ENCODE measurements around the gene GTF2E1.
"Not testable (repeated sequence)": the region's sequence is repeated elsewhere in the genome, so short reads cannot be mapped to it uniquely, and the experiment has no call there.

GTF2E1 gene

DNA sequence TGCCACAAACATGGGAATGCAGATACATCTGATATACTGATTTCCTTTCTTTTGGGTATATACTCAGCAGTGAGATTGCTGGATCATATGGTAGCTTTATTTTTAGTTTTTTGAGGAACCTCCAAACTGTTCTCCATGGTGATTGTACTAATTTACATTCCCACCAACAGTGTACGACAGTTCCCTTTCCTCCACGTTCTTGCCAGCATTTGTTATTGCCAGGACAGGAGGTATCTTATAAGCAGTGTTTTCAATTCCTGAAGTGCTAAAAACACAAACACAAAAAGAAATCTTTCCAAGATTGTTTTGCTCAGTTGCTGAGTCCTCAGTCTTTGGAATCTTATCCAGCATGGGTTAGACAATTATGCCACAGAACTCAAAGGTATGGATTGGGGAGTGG, 13.5 kb downstream of the GTF2E1 start:
- no peak for DNase-seq

DNA sequence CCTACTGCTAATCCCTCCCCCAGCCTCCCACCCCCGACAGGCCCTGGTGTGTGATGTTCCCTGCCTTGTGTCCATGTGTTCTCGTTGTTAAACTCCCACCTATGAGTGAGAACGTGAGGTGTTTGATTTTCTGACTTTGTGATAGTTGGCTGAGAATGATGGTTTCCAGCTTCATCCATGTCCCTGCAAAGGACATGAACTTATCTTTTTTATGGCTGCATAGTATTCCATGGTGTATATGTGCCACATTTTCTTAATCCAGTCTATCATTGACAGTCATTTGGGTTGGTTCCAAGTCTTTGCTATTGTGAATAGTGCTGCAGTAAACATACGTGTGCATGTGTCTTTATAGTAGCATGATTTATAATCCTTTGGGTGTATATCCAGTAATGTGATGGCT, 16.0 kb downstream of the GTF2E1 start:
- DNase-seq: not testable (repeated sequence)

DNA sequence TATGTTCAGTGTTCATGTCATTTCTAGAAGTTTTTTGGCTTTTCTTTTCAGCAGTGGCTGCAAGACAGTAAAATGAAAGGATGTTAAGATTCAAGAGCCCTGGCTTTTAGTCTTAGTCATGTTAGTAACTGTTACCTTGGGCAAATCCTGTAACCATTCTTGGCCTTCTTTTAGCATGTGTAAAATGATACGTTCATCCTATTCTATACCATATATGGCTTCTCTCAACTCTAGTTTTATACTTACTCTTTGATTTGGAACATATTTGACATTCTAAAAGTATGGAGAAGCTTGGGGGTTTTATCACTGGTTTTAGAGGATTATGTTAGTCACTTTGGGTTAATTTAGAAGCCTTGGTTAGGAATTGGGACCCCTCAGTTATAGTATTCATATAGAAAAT, 20.1 kb downstream of the GTF2E1 start:
- DNase-seq: no peak

DNA sequence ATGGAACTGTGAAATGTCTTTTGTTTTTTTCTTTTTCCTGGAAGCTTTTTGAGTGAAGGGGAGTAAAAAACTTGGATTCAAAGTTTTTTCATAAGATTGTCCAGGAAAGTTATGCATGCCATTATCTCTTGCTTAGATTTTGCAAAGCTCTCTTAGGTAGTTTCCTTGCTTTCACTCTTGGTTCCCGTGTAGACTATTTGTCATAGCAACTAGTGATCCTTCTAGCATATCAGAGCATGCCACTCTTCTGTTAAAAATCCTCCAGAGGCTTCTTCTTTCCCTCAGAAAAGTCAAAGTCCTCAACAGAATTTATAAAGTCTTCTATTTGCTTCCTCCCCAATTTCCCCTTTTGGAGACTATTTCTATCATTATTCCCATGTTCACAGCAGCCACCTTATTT, 21.1 kb downstream of the GTF2E1 start:
- DNase-seq: no peak

DNA sequence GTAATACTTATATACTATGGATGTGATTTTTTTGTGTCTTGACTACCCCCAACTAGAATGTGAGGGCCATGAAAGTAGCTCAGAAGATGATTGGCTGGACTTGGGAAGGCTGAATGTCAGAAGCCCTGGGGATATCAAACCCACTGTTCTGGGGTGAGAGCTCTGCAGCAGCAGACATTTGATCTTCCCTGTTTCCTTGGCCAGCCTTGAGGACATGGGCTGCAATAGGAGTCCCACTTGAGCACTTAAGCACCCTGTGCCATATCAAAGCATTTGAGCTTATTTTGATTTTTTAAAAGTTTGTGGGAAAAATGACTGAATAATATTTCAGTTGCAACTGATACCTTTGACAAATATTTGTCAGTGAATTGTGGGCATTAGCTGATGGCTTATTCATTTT, 21.7 kb downstream of the GTF2E1 start:
- no peak for DNase-seq

DNA sequence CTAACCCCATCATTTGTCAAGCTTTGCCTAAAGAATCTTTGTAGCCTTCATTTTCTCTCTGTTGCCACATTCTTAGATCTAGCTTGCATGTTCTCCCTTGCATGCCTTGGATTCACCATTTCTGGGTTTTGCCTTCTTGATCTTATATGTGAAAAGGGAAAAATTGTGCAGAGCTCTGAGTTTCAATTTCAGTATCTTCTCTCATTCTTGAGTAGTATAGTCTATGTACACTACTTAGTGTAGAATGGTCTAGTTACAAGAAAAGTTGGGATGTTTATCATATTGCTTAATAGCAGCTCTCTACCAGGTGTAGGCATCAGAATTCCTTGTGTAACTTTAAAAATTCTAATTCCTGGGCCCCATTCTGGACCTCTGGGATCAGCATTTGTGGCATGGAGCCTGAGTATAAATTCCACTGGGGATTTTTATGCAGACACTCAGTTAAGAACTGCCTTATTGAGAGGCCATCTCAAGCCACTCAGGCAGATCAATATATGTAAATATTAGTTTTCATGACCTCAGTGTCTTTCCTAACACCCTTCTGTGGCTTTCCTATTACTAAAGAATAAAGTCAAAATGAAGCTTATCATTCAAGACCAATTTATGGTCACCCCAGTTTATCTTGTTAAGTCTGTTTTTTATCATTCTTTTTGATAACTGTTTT, 23.4 kb downstream of the GTF2E1 start:
- DNase-seq: no peak

DNA sequence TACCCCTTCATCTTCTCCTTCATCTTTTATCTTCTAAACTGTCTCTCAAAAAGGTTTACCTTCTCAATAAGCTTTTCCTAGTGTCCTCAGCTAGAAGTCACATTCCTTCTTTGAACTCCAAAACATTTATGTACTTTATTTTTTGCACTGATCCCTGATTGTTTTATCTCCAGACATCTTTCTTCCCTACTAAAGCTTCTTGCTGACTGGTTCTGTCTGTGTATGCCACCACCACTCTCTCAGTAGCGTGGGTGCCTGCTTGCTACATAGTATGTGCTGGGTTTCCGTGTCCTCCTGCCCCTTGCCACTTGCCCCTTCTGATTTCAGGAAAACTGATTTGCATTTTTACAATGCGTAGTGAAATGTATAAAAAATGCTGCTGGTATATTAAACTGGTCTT, 24.0 kb downstream of the GTF2E1 start:
- DNase-seq: no peak

DNA sequence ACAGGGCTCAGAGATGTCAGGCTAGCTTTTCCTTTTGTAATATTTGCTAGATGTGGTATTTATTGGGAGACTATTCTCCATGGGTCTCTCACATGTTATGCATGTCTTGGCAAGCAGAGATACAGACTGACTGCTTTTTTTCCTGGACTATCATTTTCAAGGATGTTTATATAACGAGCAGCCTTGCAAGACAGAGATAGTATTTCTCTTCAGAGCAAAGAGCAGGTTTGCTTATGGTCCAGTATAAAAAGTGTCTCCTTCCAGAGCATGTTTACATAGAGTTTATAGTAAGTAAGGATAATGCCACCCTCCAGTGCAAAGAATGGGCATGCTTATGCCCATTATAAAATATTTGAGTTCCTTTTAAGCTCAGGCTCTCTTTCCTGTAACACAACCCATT, 24.6 kb downstream of the GTF2E1 start:
- DNase-seq: no peak

DNA sequence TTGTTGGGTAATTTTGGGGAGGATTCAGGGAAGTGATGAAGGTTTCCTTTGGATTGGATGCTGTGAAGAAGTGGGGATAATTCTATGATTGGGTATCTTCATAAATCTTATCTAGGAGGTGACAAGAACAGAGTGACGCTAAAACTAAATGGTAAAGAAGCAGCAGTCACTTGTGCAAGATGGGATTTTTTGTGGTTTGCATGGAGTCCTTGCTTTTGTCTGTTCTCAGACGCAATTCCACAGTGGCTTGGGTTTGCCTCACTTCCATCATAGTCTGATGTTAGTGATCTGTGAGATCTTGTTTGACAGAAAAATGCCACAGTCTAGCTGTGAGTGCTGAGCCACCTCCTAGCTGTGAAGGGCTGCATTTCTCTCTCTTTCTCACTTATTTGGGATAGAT, 26.9 kb downstream of the GTF2E1 start:
- DNase-seq: no peak

DNA sequence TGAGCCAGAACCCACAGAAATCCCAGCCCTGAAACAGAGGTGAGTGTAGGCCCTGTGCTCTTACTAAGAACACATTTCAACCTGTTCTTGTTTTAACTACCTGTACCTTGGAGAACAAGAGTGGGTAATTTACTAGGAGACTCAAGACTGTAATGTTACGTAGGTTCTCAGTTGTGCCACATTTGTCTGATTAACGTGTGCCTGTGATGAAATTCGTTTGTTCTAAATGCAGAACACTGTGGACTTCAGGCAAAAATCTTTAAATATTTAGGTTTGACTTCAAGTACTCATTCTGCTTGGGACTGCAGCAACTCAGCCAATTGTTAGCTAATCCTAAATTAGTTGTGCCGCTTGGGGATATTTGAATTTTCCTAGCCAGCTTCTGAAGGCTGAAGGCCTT, 28.3 kb downstream of the GTF2E1 start:
- no peak for DNase-seq

DNA sequence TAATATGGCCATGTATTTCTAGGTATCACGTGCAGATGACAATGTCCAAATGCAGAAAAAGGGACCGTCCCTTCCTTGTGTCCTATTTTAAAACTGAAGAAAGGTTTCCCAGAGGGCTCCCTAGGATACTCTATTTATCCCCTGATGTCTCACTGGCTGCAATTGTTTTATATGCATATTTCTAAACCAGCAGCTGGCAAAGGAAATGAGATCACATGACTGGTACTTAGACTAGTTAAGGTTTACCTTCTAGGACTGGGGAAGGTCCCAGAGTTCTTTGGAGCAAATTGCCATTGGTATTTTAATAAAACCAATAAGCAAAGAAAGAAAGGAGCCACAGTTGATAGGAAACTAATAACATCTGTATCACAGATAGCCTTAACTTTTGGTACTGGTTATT, 29.5 kb downstream of the GTF2E1 start:
- no peak for DNase-seq

DNA sequence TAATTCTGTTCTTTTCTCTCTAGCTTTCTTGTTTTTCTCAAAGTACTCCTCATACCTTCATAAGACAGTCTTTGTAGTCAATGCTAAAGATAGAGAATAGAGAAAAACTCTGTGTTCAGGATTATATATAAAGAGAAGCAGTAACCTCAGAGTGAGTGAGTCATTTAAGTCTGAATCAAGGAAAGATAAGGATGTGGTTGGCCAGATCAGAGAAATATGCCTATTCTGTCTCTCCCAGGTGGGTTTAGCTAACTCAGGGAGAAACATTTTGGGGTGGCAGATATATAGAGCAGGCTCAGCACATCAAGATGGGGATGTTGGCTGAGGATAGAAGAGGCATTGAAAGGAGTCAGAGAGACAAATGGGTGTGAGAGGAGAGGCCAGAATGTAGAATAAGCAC, 31.4 kb downstream of the GTF2E1 start:
- no peak for DNase-seq

DNA sequence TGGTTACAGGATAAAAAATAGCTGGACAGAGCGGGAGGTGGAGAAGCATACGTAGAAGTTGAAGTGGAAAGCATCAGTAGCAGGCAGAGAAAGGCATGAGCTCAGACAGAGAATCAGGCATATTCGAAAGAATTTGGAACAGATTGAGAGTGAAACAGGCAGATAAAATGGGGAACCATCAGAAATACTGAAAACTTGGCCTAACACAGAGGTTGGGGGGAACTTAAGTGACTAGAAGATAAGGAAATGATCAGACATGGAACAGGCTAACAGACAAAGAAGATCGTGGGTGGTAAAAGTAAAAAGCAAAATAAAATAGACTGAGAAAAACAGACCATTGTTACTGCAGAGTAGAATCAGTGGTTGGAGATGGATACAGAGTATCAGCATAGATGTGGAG, 32.9 kb downstream of the GTF2E1 start:
- DNase-seq: no peak

DNA sequence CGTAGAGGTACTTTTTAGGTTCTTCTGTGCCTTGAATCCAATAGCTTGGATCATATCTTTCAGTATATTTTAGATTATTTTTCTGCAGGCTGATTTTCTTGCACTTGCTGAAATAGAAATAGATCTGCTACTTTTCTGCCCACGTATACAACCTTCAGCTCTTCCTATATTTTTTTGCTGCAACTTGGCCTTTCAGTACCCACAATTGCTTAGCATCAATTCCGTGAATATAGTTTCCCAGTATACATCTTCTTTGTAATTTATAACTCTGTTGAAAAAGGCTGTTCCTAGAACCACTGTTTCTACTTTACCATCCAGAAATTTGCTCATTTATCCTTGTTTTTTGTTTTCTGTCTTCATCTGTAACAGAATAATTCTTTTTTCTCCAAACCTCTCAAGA, 36.2 kb downstream of the GTF2E1 start:
- DNase-seq: no peak

DNA sequence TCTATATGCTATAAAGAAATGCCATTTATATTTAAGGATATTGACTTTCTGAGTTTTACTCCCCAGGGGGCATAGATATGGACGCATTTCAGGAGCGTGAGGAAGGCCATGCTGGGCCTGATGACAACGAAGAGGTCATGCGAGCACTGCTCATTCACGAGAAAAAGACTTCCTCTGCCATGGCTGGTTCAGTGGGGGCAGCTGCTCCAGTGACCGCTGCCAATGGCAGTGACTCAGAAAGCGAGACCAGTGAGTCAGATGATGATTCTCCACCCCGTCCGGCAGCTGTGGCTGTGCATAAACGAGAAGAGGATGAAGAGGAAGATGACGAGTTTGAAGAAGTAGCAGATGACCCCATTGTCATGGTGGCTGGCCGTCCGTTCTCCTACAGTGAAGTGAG, 38.4 kb downstream of the GTF2E1 start:
- DNase-seq: no peak

DNA sequence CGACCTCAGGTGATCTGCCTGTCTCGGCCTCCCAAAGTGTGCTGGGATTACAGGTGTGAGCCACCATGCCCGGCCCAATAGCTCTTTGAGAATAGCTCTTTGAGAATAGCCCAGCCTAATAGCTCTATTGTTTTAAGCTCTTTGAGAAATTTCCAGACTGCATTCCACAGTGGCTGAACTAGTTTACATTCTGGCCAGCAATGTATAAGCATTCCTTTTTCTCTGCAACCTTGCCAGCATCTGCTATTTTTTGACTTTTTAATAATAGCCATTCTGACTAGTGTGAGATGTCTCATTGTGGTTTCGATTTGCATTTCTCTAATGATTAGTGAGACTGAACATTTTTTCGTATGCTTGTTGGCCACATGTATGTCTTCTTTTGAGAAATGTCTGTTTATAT, 43.3 kb downstream of the GTF2E1 start:
- not testable (repeated sequence) for DNase-seq

DNA sequence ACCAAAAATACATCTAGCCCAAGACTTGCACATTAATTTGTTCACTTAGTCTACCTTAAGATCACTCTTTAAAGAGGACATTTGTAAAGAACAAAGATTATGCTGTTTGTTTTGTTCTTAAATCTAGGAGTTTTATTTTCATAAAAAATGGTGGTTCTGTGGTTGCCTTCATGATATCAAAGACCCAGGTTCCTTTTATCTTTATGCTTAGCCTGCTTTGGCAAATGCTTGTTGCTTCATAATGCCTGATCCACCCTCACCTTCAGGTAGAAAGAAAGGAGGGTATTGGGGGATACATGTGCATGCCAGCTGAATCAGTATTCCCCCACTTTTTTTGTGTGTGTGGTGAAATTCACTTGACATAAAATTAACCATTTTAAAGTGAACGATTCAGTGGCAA, 48.5 kb downstream of the GTF2E1 start:
- DNase-seq: no peak

DNA sequence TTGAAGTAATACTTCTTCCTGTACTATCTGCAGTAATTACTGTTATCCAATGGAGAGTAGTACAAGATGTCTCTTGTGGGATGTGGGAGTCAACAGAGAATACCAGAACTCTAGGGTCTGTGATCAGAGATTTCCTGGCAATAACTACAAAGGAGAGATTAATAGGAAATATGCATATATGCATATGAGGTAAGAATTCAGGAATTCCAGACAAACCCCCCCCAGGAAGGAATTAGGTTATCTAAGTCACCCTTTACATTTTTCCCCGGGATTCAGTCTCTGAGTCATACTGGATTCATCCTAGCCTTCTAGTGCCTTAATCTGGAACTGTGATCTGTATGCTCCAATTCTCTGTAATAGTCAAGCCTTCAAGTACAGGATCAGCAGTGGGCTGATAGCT, 49.4 kb downstream of the GTF2E1 start:
- DNase-seq: no peak

DNA sequence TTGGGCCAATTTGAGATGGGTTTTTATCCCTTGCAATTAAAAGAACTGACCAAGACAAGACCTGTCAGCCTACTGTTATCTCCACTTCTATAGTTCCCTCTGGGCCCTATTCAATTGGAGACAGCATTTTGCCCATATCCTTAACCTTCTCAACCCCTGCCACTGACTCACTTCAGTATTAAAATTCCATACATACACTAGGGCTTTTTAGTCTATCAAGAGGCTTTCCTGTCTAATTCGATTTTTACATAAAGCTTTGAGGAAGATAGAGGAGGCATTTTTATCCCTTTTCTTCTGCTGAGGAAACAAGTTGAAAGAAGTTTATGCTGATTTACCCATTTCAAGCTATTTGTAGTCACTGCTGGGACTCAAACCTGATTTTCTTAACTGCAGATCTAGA, 51.1 kb downstream of the GTF2E1 start:
- no peak for DNase-seq

DNA sequence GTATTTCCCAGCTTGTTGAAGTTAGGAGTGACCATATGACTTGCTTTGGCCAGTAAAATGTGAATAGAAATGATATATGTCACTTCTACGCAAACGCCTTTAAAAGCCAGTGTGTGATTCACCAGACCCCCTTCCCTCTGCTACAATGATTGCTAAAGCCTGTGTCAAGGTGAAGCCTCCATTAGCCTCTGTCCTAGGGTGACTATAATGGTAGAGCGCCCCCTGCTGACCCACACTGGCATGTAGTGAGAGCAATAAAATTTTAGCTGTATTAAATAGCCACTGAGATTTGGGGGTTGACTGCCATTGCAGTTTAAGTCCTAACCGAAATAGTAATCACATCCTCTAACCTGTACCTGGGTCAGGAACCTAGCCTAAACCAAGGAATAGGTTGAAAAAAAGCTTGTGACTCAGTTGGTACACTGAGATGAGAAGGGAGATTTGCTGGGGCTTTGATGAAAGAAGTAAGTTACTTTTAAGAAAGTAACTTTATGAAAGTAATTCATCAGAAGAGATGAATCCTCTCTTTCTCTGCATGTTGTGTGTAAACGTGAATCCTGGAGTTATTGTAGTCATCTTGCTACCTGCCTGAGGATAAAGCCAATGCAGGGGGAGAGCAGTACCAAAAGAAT, 52.6 kb downstream of the GTF2E1 start:
- peak; percentile 84 for DNase-seq

DNA sequence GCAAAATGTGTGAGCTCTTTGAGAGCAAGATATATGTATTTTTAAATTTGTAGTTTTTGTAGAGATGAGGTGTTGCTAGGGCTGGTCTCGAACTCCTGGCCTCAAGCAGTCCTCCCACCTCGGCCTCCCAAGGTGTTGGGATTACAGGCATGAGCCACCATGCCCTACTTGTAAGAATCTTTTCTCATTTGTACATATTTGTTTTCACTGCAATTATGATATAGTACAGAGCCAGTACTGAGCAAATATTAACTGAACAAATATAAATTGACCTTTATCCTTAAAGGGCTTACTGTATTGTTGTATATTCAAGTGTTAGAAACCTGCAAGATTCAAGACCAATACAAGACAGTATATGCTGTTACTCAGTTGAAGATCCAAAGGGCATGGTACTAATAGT, 53.4 kb downstream of the GTF2E1 start:
- no peak for DNase-seq

DNA sequence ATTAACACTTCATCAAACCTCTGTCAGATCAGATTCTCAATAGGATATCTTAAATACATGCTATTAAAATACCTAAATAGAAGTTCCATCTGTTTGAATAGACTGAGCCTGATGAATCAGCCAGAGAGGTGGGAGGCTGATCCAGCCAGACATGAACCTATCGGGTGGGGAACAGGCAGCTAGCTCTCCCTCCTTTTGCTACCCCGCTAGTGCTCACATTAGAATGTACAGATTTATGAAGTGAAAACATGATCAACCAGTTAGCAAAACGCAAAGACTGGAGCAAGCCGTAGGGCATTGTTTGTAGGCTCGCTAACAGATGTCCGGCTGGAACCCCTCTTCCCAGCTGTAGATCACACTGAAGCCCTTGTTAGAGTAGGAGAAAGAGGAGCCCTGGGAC, 54.4 kb downstream of the GTF2E1 start:
- no peak for DNase-seq

DNA sequence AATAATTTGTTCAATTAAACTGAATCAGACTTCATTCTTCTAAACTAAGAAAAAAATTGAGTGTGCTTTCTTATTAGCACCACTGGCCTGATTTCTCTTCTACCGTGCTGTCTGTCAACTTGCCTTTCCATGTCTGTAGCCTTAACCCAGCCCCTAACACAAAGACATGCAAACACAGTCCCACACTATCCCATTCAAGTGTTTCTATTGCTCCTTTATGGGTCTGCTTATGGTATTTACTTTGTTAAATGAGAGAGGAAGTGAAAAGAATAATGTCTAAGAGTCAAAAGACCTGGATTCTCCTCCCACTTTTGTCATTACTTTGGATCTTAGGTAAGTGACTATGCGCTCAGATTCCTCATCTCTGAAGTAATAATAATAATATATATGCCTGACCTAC, 55.3 kb downstream of the GTF2E1 start:
- no peak for DNase-seq

DNA sequence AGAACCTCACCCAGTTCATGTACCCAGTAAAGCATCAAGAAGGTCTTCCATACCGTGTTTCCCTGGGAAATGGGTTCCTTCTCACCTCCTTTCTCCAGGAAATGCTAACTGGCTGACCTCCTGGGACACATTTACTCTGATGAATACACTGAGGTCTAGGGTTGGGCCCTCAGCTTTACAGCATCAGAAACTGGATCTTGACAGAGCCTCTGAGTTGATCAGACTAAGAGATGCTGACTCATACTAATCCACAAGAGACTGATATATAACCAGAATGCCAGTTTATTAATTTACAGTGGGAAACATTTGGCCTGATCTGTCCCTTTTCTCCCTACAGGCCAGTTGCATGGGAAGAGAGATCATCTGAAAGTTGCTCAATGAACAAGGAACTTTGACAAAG, 55.8 kb downstream of the GTF2E1 start:
- no peak for DNase-seq

DNA sequence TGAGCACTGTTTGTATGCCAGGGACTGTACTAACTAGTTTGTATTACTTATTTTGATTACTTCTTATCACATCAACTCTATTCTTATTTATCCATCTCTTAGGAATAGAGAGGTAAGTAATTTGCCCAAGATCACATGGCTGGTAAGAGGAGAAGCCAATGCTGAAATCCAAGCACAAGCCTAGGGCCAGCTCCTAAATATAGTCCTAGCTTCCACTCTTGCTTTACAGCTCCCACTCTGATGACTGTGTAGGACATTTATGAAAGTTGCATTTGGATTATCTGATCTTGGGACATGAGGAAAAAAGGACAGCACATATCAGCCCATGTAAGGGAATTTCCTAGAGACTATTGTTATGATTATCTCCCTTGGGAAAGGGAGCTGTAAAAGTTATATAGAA, 58.1 kb downstream of the GTF2E1 start:
- DNase-seq: no peak
